Measurements from ENCODE around the gene NUDT13.
"Not testable (repeated sequence)": the region's sequence is repeated elsewhere in the genome, so short reads cannot be mapped to it uniquely, and the experiment has no call there.

The NUDT13 gene

DNA sequence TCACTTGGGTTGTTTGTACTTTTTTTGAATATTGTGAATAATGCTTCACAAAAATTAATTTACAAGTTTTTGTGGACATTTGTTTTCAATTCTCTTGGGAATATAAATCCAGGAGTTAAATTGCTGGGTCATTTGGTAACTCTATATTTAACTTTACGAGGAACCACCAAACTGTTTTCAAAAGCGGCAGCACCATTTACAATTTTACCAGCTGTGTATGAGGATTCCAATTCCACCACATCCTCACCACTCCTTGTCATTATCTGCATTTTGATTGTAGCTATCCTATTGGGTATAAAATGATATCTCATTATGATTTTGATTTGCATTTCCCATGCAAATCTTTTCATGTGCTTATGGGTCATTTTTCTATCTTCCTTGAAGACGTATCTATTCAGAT, 4.0 kb upstream of the NUDT13 start:
- H3K4me3 ChIP-seq (replicated peaks; ENCODE audit: low read depth, low read length) = no peak overlapping the region
- DNase-seq (ENCODE audit: extremely low read depth, insufficient read length) = no peak
- H3K36me3 ChIP-seq (ENCODE audit: control insufficient read depth, insufficient read depth, low read length) = no peaks in the 10 kb centered on the region; the same call in 1 of the 2 replicates
- TF ChIP-seq, protein P1, sequence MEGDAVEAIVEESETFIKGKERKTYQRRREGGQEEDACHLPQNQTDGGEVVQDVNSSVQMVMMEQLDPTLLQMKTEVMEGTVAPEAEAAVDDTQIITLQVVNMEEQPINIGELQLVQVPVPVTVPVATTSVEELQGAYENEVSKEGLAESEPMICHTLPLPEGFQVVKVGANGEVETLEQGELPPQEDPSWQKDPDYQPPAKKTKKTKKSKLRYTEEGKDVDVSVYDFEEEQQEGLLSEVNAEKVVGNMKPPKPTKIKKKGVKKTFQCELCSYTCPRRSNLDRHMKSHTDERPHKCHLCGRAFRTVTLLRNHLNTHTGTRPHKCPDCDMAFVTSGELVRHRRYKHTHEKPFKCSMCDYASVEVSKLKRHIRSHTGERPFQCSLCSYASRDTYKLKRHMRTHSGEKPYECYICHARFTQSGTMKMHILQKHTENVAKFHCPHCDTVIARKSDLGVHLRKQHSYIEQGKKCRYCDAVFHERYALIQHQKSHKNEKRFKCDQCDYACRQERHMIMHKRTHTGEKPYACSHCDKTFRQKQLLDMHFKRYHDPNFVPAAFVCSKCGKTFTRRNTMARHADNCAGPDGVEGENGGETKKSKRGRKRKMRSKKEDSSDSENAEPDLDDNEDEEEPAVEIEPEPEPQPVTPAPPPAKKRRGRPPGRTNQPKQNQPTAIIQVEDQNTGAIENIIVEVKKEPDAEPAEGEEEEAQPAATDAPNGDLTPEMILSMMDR (IDR thresholded peaks at IDR 0.05; ENCODE audit: insufficient read depth, low read length, poor library complexity, severe bottlenecking) = no peak
- H3K27me3 ChIP-seq (replicated peaks; ENCODE audit: control insufficient read depth, insufficient read depth, low read length) = no peaks in the 10 kb centered on the region

DNA sequence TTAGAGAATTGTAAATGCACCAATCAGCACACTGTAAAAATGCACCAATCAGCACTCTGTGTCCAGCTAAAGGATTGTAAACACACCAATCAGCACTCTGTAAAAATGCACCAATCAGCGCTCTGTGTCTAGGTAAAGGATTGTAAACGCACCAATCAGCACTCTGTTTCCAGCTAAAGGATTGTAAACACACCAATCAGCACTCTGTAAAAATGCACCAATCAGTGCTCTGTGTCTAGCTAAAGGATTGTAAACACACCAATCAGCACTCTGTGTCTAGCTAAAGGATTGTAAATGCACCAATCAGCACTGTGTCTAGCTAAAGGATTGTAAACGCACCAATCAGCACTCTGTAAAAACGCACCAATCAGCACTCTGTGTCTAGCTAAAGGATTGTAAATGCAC, 1.0 kb upstream of the NUDT13 start:
- not testable (repeated sequence) for H3K4me3 ChIP-seq (replicated peaks; ENCODE audit: low read depth, low read length); H3K36me3 ChIP-seq (ENCODE audit: control insufficient read depth, insufficient read depth, low read length); H3K27me3 ChIP-seq (replicated peaks; ENCODE audit: control insufficient read depth, insufficient read depth, low read length); DNase-seq (ENCODE audit: extremely low read depth, insufficient read length)

DNA sequence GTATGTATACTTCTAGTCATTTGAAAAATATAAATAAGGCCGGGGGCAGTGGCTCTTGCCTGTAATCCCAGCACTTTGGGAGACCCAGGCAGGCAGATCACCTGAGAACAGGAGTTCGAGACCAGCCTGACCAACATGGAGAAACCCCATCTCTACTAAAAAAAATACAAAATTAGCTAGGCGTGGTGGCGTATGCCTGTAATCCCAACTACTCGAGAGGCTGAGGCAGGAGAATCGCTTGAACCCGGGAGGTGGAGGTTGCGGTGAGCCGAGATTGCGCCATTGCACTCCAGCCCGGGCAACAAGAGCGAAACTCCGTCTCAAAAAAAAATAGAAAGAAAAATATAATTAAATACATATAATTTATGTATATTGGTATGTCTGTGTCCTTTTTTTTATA, 1.8 kb downstream of the NUDT13 start:
- H3K36me3 ChIP-seq (ENCODE audit: control insufficient read depth, insufficient read depth, low read length); H3K27me3 ChIP-seq (replicated peaks; ENCODE audit: control insufficient read depth, insufficient read depth, low read length); DNase-seq (ENCODE audit: extremely low read depth, insufficient read length); H3K4me3 ChIP-seq (replicated peaks; ENCODE audit: low read depth, low read length): not testable (repeated sequence)

DNA sequence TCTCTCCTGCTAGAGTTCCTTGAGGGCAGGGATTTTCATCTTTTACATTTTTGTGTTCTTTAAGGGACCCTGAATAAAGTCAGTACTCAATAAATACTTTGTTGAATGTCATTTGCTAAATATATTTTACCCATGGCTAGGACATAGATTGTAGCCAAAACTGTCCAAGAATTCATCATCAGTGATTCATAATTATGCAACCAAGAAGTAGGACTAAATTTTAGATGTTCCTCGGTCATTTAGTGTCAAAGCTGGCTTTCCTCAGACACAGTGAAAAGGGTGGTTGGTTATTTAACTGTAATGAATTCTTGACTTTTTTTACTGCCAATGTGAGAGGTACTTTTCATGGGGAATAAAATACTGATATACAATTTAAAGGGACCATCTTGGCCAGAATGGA, 3.3 kb downstream of the NUDT13 start:
- Histone ChIP-seq H3K27me3 (replicated peaks; ENCODE audit: control insufficient read depth, insufficient read depth, low read length) (no peaks in the 10 kb centered on the region), H3K36me3 (ENCODE audit: control insufficient read depth, insufficient read depth, low read length) (no peaks in the 10 kb centered on the region; the same call in 1 of the 2 replicates), H3K4me3 (replicated peaks; ENCODE audit: low read depth, low read length) (no peak overlapping the region)
- TF ChIP-seq, protein P1 (IDR thresholded peaks at IDR 0.05; ENCODE audit: insufficient read depth, low read length, poor library complexity, severe bottlenecking) = no peak
- DNase-seq (ENCODE audit: extremely low read depth, insufficient read length) = no peak

DNA sequence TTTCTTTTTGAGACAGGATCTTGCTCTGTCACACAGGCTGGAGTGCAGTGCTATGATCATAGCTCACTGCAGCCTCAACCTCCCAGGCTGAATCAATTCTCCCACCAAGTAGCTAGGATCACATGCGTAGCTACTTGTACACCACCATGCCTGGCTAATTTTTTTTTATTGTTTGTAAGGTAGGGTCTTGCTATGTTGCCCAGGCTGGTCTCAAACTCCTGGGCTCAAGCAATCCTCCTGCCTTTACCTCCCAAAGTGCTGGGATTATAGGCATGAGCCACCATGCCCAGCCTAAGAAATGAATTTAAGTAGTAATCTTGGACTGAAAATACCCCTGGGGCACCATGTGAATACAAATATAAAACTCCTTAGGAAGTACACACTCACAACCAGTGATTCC, 5.8 kb downstream of the NUDT13 start:
- TF ChIP-seq, protein P1 (IDR thresholded peaks at IDR 0.05; ENCODE audit: insufficient read depth, low read length, poor library complexity, severe bottlenecking) = no peak
- H3K36me3 ChIP-seq (ENCODE audit: control insufficient read depth, insufficient read depth, low read length) = no peaks in the 10 kb centered on the region
- no peak for DNase-seq (ENCODE audit: extremely low read depth, insufficient read length)
- H3K4me3 ChIP-seq (replicated peaks; ENCODE audit: low read depth, low read length) = no peak overlapping the region
- H3K27me3 ChIP-seq (replicated peaks; ENCODE audit: control insufficient read depth, insufficient read depth, low read length) = no peaks in the 10 kb centered on the region

DNA sequence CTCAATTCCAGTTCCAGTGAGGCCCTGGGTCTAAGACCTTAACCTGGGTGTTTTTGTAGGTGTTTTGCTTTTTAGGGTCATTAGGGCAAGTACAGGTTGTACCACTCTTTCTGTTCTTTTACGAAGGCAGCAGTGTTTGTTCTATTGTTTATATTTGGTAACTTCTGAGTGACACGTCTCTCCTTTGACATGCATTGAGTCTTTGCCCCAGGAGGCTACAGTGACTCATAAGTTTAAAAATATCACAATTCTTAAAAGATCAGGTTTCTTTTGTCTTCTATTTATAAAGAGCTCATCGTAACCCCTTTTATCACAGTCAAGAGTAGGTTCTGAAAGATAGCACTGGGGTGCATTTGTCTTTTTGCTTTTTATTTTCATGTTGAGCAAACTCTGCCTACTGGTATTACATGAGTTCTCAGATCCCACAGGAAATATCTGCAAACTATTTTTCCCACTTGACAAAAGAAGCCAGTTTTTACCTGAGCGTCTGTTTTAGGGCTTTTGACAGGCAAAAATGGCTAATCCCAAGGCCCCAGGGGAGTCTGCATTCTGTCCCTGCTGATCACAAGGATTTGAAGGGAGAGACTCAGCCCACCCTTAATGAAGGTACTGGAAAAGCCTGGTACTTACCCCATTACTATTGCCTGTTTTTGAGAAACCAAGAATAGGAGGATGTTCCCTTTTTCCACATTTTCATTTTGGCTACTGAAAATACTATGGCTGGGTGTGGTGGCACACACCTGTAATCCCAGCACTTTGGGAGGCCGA, 7.9 kb downstream of the NUDT13 start:
- Histone ChIP-seq H3K27me3 (replicated peaks; ENCODE audit: control insufficient read depth, insufficient read depth, low read length) (no peaks in the 10 kb centered on the region), H3K36me3 (ENCODE audit: control insufficient read depth, insufficient read depth, low read length) (no peaks in the 10 kb centered on the region), H3K4me3 (replicated peaks; ENCODE audit: low read depth, low read length) (peak overlapping the region; percentile 14; the same call in 1 of the 2 replicates)
- peak; percentile 67 for DNase-seq (ENCODE audit: extremely low read depth, insufficient read length)
- TF ChIP-seq, protein P1 (IDR thresholded peaks at IDR 0.05; ENCODE audit: insufficient read depth, low read length, poor library complexity, severe bottlenecking) = no peak

DNA sequence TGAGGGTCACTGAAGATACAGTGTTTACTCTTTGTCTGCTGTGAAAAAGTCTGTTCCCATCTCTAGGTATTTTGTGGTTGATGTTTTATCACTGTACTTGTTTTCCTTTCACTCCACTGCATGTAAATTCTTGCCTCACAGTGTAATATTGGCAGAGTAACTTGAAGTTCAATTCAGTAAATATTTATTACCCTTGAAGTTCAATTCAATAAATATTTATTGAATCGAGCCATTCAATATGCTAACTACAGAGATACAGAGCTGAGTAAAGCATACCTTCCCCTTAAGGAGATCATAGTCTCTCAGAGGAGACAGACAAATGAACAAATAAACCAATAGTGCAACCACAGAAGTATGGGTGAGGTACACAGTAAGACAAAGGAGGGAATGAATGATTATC, 9.2 kb downstream of the NUDT13 start:
- TF ChIP-seq, protein P1 (IDR thresholded peaks at IDR 0.05; ENCODE audit: insufficient read depth, low read length, poor library complexity, severe bottlenecking) = no peak
- DNase-seq (ENCODE audit: extremely low read depth, insufficient read length) = no peak
- H3K27me3 ChIP-seq (replicated peaks; ENCODE audit: control insufficient read depth, insufficient read depth, low read length) = no peaks in the 10 kb centered on the region
- H3K36me3 ChIP-seq (ENCODE audit: control insufficient read depth, insufficient read depth, low read length) = no peaks in the 10 kb centered on the region
- no peak overlapping the region for H3K4me3 ChIP-seq (replicated peaks; ENCODE audit: low read depth, low read length)
